Glutamatergic neuron (in vitro differentiated cells): ENCODE measurements around the gene GSTM2. TPM values are rescaled to one million over a fixed set of nuclear protein-coding genes. Genes with fewer than 3 reads are reported as not detected.

Experiments used
- DNase-seq: peaks from one replicate; pipeline ENCODE4 v3.0.0; 2022
- H3K27ac Mint-ChIP-seq: one replicate; pipeline ENCODE4 v1.8.0; 2020; ENCODE audit warnings: mild to moderate bottlenecking, mixed read lengths, inconsistent platforms; ENCODE audit not compliant: unreplicated experiment
- H3K27me3 Mint-ChIP-seq: one replicate; pipeline ENCODE4 v1.8.0; 2020; ENCODE audit warnings: mild to moderate bottlenecking, moderate library complexity, mixed read lengths, inconsistent platforms; ENCODE audit not compliant: unreplicated experiment
- H3K36me3 Mint-ChIP-seq: one replicate; pipeline ENCODE4 v1.8.0; 2020; ENCODE audit warnings: mild to moderate bottlenecking, mixed read lengths, inconsistent platforms; ENCODE audit not compliant: unreplicated experiment
- H3K4me1 Mint-ChIP-seq: one replicate; pipeline ENCODE4 v1.8.0; 2020; ENCODE audit warnings: mild to moderate bottlenecking, low read depth, mixed read lengths, inconsistent platforms; ENCODE audit not compliant: unreplicated experiment
- H3K4me3 Mint-ChIP-seq: one replicate; pipeline ENCODE4 v1.8.0; 2020; ENCODE audit warnings: mild to moderate bottlenecking, mixed read lengths, inconsistent platforms; ENCODE audit not compliant: unreplicated experiment
- H3K9me3 Mint-ChIP-seq: one replicate; pipeline ENCODE4 v1.8.0; 2020; ENCODE audit warnings: mild to moderate bottlenecking, moderate library complexity, mixed read lengths, inconsistent platforms; ENCODE audit not compliant: unreplicated experiment
- CTCF ChIP-seq: fragments of 200-600 bp; sonication (generic); IDR thresholded peaks from one replicate; pipeline ENCODE4 v1.5.0; 2021; ENCODE audit not compliant: partially characterized antibody, unreplicated experiment
- total RNA-seq: library from RNA; stranded (reverse); fragmentation: NEBNext Ultra II Directional; extraction: Animal tissue kit (Norgen Biotek cat#: 25700); gene quantifications from one replicate; pipeline ENCODE4 v1.2.1, GENCODE V29; 2021; ENCODE audit not compliant: unreplicated experiment

The GSTM2 gene
- total RNA-seq, 1 donor from 2014 or later: 33.6 TPM

- no peak for DNase-seq
- Mint-ChIP-seq H3K4me1 (no peaks in the 10 kb centered on the region), H3K27ac (no peak overlapping the region), H3K9me3 (peaks cover 3% of the 10 kb centered on the region), H3K4me3 (no peak overlapping the region), H3K27me3 (peaks cover 6% of the 10 kb centered on the region), H3K36me3 (peaks cover 5% of the 10 kb centered on the region)
- TF ChIP-seq CTCF: no peak
Measured at GRCh38 chr1:109718495-109718894, 50.6 kb downstream of the GSTM2 start.

GRCh38 chr1:109719337-109719837 lies 51.5 kb downstream of the GSTM2 start:
- no peak for DNase-seq
- peaks cover 5% of the 10 kb centered on the region for H3K36me3 Mint-ChIP-seq
- H3K9me3 Mint-ChIP-seq: peaks cover 3% of the 10 kb centered on the region
- H3K27me3 Mint-ChIP-seq: peaks cover 4% of the 10 kb centered on the region
- TF ChIP-seq CTCF: no peak
- no peak overlapping the region for H3K4me3 Mint-ChIP-seq
- no peaks in the 10 kb centered on the region for H3K4me1 Mint-ChIP-seq
- no peak overlapping the region for H3K27ac Mint-ChIP-seq

- Mint-ChIP-seq H3K27ac (no peak overlapping the region), H3K4me1 (no peaks in the 10 kb centered on the region), H3K27me3 (peaks cover 2% of the 10 kb centered on the region), H3K9me3 (peaks cover 1% of the 10 kb centered on the region), H3K36me3 (peaks cover 10% of the 10 kb centered on the region), H3K4me3 (no peak overlapping the region)
- no peak for TF ChIP-seq CTCF
- DNase-seq: no peak
Measured at GRCh38 chr1:109721042-109721441, 53.2 kb downstream of the GSTM2 start.

GRCh38 chr1:109721971-109722370 lies 54.1 kb downstream of the GSTM2 start:
- DNase-seq: no peak
- Mint-ChIP-seq H3K4me3 (no peak overlapping the region), H3K4me1 (no peaks in the 10 kb centered on the region), H3K36me3 (peaks cover 13% of the 10 kb centered on the region), H3K9me3 (no peaks in the 10 kb centered on the region), H3K27ac (no peak overlapping the region), H3K27me3 (no peaks in the 10 kb centered on the region)
- TF ChIP-seq CTCF: no peak

GRCh38 chr1:109722908-109723691 lies 55.2 kb downstream of the GSTM2 start:
- TF ChIP-seq CTCF: no peak
- no peaks in the 10 kb centered on the region for H3K27me3 Mint-ChIP-seq
- H3K9me3 Mint-ChIP-seq: peaks cover 1% of the 10 kb centered on the region
- H3K4me3 Mint-ChIP-seq: no peak overlapping the region
- no peak for DNase-seq
- H3K27ac Mint-ChIP-seq: no peak overlapping the region
- peaks cover 11% of the 10 kb centered on the region for H3K36me3 Mint-ChIP-seq
- no peaks in the 10 kb centered on the region for H3K4me1 Mint-ChIP-seq
